Measurements from ENCODE around the gene NAB2.

The NAB2 gene

GRCh38 chr12:57138526-57139272 is 49.8 kb downstream of the NAB2 start:
- no peak for DNase-seq

DNA sequence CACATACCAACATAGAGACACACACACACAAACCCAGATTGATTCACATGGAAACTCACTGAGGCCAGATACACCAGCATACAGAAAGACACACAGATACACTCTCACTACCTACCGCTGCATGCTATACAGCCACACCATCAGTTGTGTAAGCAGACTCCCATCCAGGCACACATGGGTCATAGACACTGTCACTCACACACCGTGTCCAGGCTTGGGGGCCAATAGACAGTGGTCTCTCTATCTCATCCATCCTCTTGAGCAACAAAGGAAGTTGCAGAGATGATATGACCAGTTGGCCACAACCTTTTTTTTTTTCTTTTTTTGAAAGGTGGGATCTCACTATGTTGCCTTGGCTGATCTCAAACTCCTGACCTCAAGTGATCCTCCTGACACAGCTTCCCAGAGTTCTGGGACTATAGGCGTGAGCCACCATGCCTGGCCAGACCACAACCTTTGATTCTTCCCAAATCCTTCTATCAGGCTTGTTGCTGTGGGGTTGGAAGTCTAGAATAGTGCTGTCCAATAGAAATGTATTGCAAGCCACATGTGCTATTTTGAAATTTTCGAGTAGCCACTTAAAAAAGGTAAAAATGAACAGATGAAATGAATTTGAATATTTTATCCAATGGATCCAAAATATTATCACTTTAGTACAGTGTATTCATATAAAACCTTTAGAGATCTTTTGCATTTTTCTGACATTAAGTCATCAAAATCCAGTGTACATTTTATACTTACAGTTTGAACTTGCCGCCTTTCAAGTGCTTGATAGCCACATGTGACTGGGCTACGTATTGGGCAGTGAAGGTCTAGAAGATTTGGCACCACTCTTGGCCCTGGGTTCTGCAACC is 51.1 kb downstream of the NAB2 start:
- DNase-seq = no peak

DNA sequence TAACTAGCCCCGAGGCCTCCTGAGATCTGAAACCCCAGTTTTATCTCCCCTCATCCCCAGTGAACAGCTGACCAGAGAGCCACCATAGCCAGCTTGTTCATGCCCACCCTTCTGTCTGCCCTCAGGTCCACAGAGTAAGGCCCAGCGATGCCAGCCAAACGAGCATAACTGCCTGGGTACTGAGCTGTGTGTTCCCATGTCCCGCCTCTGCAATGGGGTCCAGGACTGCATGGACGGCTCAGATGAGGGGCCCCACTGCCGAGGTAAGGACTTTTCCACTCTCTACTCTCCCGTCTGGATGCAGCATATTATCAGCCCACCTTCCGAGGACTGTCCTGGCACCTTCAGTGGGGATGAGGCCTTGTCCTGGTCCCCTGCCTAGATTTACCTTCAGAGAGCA is 52.3 kb downstream of the NAB2 start:
- DNase-seq = no peak

DNA sequence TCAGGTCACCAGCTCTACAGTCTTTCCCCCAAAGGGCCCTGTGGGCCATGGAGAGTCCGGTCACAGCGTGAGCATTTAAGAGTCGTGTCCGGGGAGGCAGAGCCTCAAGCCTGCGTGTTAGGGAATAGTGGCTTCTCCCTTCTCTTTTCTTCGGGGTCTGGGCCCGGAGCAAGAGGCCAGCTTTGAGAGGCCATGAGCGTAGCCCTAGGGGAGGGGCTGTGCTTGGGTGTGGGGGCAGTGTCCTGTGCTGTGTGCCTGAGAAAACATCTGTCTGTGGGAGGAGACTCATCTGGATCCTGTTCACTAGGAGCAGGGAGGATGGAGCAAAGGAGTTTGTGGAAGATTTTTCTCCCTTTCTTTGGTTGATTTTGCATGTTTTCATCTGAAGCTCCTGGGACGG is 53.2 kb downstream of the NAB2 start:
- DNase-seq = no peak

GRCh38 chr12:57142727-57143126 is 53.8 kb downstream of the NAB2 start:
- DNase-seq = no peak

GRCh38 chr12:57143454-57143853 is 54.5 kb downstream of the NAB2 start:
- no peak for DNase-seq
